HG02798 (cell line): ENCODE measurements around the gene NTSR1.

Experiments used
- ATAC-seq: cut with Tn5 transposase; IDR thresholded peaks from one replicate; pipeline ENCODE4 v1.9.1; 2021; ENCODE audit warnings: mild to moderate bottlenecking; ENCODE audit not compliant: unreplicated experiment, poor library complexity

Gene NTSR1

GRCh38 chr20:62708591-62709536 is at the start of gene NTSR1:
NTSR1 (plus strand) TSS chr20:62708836; CDS start chr20:62709208, 372 bp downstream.
- no peak for ATAC-seq

- ATAC-seq = no peak
Measured at GRCh38 chr20:62659488-62660239, 49.0 kb upstream of the NTSR1 start.

- ATAC-seq = no peak
Measured at GRCh38 chr20:62660240-62660615, 48.4 kb upstream of the NTSR1 start.

- no peak for ATAC-seq
Measured at GRCh38 chr20:62660768-62661167, 47.9 kb upstream of the NTSR1 start.

- ATAC-seq = no peak
Measured at GRCh38 chr20:62661647-62662046, 47.0 kb upstream of the NTSR1 start.

GRCh38 chr20:62662422-62662821 is 46.2 kb upstream of the NTSR1 start:
- ATAC-seq = no peak

- no peak for ATAC-seq
Measured at GRCh38 chr20:62663145-62664018, 45.3 kb upstream of the NTSR1 start.

GRCh38 chr20:62664019-62664971 is 44.3 kb upstream of the NTSR1 start:
- no peak for ATAC-seq

- no peak for ATAC-seq
Measured at GRCh38 chr20:62665153-62665754, 43.4 kb upstream of the NTSR1 start.

- ATAC-seq = no peak
Measured at GRCh38 chr20:62665826-62666735, 42.6 kb upstream of the NTSR1 start.

- ATAC-seq = no peak
Measured at GRCh38 chr20:62666736-62667529, 41.7 kb upstream of the NTSR1 start.

- ATAC-seq = no peak
Measured at GRCh38 chr20:62667530-62668440, 40.9 kb upstream of the NTSR1 start.

- no peak for ATAC-seq
Measured at GRCh38 chr20:62668441-62669027, 40.1 kb upstream of the NTSR1 start.

GRCh38 chr20:62669249-62669648 is 39.4 kb upstream of the NTSR1 start:
- ATAC-seq = no peak

GRCh38 chr20:62670156-62670555 is 38.5 kb upstream of the NTSR1 start:
- ATAC-seq = no peak

- no peak for ATAC-seq
Measured at GRCh38 chr20:62670998-62671397, 37.6 kb upstream of the NTSR1 start.
